SK-N-SH treated with all-trans-retinoic acid at 6 μM for 48 hours (cell line): ENCODE data around the gene PACSIN2.
"Not testable (repeated sequence)": the region's sequence is repeated elsewhere in the genome, so short reads cannot be mapped to it uniquely, and the experiment has no call there.

Source experiments
- ATAC-seq: fragments of 200-7000 bp; cut with Tn5 transposase; 3 replicates; pipeline ENCODE4 v1.9.1; 2020; ENCODE audit warnings: mild to moderate bottlenecking, moderate library complexity
- ARNTL ChIP-seq: fragments of 450-650 bp; formaldehyde crosslinking; IDR thresholded peaks from 2 replicates; pipeline ENCODE4 v1.5.0; 2020; ENCODE audit warnings: low read depth, mild to moderate bottlenecking, moderate library complexity, borderline replicate concordance
- BACH2 ChIP-seq: fragments of 250-450 bp; sonication (Bioruptor Pico); IDR thresholded peaks from 2 replicates; pipeline ENCODE4 v1.9.0; 2021; ENCODE audit warnings: mild to moderate bottlenecking, borderline replicate concordance
- CSRNP3 ChIP-seq: fragments of 250-450 bp; sonication (Bioruptor Pico); IDR thresholded peaks from 2 replicates; pipeline ENCODE4 v1.5.1; 2021; ENCODE audit warnings: mild to moderate bottlenecking, moderate library complexity
- ESRRG ChIP-seq: fragments of 250-450 bp; sonication (Bioruptor Pico); IDR thresholded peaks from 2 replicates; pipeline ENCODE4 v1.6.1; 2021; ENCODE audit warnings: mild to moderate bottlenecking
- GLIS3 ChIP-seq: fragments of 250-450 bp; sonication (Bioruptor Pico); IDR thresholded peaks from 2 replicates; pipeline ENCODE4 v1.5.0; 2020; ENCODE audit warnings: mild to moderate bottlenecking, moderate library complexity
- ISL1 ChIP-seq: fragments of 250-450 bp; sonication (Bioruptor Pico); IDR thresholded peaks from 2 replicates; pipeline ENCODE4 v2.1.2; 2022; ENCODE audit warnings: mild to moderate bottlenecking, moderate library complexity
- OSR1 ChIP-seq: fragments of 250-450 bp; sonication (Bioruptor Pico); IDR thresholded peaks from 2 replicates; pipeline ENCODE4 v1.8.0; 2022; ENCODE audit warnings: moderate library complexity, mild to moderate bottlenecking, inconsistent platforms
- PPARA ChIP-seq: fragments of 250-450 bp; sonication (Bioruptor Pico); IDR thresholded peaks from 2 replicates; pipeline ENCODE4 v1.5.0; 2020; ENCODE audit warnings: mild to moderate bottlenecking, borderline replicate concordance
- RARB ChIP-seq: fragments of 250-450 bp; sonication (Bioruptor Pico); IDR thresholded peaks from 2 replicates; pipeline ENCODE4 v1.8.0; 2021; ENCODE audit warnings: mild to moderate bottlenecking, moderate library complexity
- SNAI2 ChIP-seq: fragments of 250-450 bp; sonication (Bioruptor Pico); IDR thresholded peaks from 2 replicates; pipeline ENCODE4 v1.5.0; 2020; ENCODE audit warnings: mild to moderate bottlenecking, moderate library complexity
- TCF4 ChIP-seq: fragments of 250-450 bp; sonication (Bioruptor Pico); IDR thresholded peaks from 2 replicates; pipeline ENCODE4 v1.8.0; 2021; ENCODE audit warnings: mild to moderate bottlenecking, moderate library complexity, borderline replicate concordance
- TOX ChIP-seq: fragments of 250-450 bp; sonication (Bioruptor Pico); IDR thresholded peaks from 2 replicates; pipeline ENCODE4 v1.8.0; 2021; ENCODE audit warnings: mild to moderate bottlenecking, moderate library complexity, borderline replicate concordance
- ZC3H10 ChIP-seq: fragments of 250-450 bp; sonication (Bioruptor Pico); IDR thresholded peaks from 2 replicates; pipeline ENCODE4 v1.5.1; 2021; ENCODE audit warnings: mild to moderate bottlenecking, moderate library complexity
- ZFP3 ChIP-seq: fragments of 250-450 bp; sonication (Bioruptor Pico); IDR thresholded peaks from 2 replicates; pipeline ENCODE4 v1.5.0; 2020; ENCODE audit warnings: mild to moderate bottlenecking, moderate library complexity
- ZFP30 ChIP-seq: fragments of 450-650 bp; formaldehyde crosslinking; IDR thresholded peaks from 2 replicates; pipeline ENCODE4 v1.5.0; 2022; ENCODE audit warnings: mild to moderate bottlenecking, moderate library complexity
- ZNF565 ChIP-seq: fragments of 450-650 bp; formaldehyde crosslinking; conservative IDR thresholded peaks from 2 replicates; pipeline ENCODE4 v1.5.0; 2020; ENCODE audit warnings: low read depth, mild to moderate bottlenecking, moderate library complexity
- ZNF70 ChIP-seq: fragments of 450-650 bp; formaldehyde crosslinking; IDR thresholded peaks from 2 replicates; pipeline ENCODE4 v1.5.0; 2020; ENCODE audit warnings: mild to moderate bottlenecking, moderate library complexity
- ZNF8 ChIP-seq: fragments of 450-650 bp; formaldehyde crosslinking; IDR thresholded peaks from 2 replicates; pipeline ENCODE4 v1.5.0; 2020; ENCODE audit warnings: mild to moderate bottlenecking, moderate library complexity
- TF ChIP-seq, protein P1 (sequence below): fragments of 250-450 bp; sonication (Bioruptor Pico); IDR thresholded peaks from 2 replicates; pipeline ENCODE4 v1.8.0; 2021; ENCODE audit warnings: low read depth, mild to moderate bottlenecking, moderate library complexity, borderline replicate concordance
- TF ChIP-seq, protein P2 (sequence below): fragments of 250-450 bp; sonication (Bioruptor Pico); IDR thresholded peaks from 2 replicates; pipeline ENCODE4 v1.8.0; 2020; ENCODE audit warnings: mild to moderate bottlenecking, moderate library complexity, borderline replicate concordance
- TF ChIP-seq, protein P3 (sequence below): fragments of 250-450 bp; sonication (Bioruptor Pico); IDR thresholded peaks from 2 replicates; pipeline ENCODE4 v1.5.1; 2020; ENCODE audit warnings: low read depth, mild to moderate bottlenecking, moderate library complexity

PACSIN2 gene

DNA sequence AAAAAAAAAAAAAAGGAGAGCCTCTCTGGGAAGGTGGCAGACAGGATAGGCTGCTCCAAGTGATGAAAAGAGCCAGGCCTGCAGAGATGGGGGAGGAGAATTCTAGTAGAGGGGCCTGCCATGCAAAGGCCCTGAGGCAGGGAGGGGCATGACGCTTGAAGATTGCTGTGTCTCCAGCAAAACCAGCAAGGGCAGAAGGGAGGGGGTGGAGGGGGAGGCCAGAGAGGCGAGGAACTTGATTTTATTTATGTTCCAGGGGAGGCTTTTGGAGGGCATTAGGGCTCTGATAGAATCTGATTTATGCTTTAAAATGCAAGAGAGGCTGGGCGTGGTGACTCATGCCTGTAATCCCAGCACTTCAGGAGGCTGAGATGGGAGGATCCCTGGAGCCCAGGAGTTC is 16.7 kb upstream of the PACSIN2 start:
- TF ChIP-seq ARNTL: no peak
- TF ChIP-seq ZFP30 (CRISPR knock-in tag): no peak
- no peak for TF ChIP-seq BACH2 (CRISPR knock-in tag)
- no peak for TF ChIP-seq ZFP3
- no peak for TF ChIP-seq TCF4 (CRISPR knock-in tag)
- TF ChIP-seq CSRNP3 (CRISPR knock-in tag): no peak
- no peak for TF ChIP-seq RARB (CRISPR knock-in tag)
- TF ChIP-seq GLIS3 (CRISPR knock-in tag): no peak
- peak; percentile 23; the same call in 1 of the 3 replicates for ATAC-seq

DNA sequence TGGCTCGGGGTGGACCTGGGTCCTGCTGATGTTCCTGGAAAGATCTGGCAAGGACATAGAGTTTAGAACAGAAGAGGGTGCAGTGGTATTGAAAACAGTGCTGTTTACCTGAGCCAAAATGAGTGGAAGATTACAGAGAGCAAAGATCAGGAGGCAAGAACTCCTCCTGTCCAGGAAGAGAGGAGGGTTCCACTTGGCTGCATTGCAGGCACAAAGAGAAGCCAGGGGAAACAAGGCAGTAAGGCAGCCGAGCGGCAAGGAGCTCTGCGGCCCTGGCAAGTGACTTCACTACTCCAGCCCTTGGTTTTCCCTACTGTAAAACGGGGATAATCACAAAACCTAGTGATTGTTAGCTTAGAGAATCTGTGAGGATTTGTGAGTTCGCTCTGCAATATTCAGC is 3.7 kb upstream of the PACSIN2 start:
- no peak for TF ChIP-seq BACH2 (CRISPR knock-in tag)
- no peak for TF ChIP-seq ESRRG (CRISPR knock-in tag)

DNA sequence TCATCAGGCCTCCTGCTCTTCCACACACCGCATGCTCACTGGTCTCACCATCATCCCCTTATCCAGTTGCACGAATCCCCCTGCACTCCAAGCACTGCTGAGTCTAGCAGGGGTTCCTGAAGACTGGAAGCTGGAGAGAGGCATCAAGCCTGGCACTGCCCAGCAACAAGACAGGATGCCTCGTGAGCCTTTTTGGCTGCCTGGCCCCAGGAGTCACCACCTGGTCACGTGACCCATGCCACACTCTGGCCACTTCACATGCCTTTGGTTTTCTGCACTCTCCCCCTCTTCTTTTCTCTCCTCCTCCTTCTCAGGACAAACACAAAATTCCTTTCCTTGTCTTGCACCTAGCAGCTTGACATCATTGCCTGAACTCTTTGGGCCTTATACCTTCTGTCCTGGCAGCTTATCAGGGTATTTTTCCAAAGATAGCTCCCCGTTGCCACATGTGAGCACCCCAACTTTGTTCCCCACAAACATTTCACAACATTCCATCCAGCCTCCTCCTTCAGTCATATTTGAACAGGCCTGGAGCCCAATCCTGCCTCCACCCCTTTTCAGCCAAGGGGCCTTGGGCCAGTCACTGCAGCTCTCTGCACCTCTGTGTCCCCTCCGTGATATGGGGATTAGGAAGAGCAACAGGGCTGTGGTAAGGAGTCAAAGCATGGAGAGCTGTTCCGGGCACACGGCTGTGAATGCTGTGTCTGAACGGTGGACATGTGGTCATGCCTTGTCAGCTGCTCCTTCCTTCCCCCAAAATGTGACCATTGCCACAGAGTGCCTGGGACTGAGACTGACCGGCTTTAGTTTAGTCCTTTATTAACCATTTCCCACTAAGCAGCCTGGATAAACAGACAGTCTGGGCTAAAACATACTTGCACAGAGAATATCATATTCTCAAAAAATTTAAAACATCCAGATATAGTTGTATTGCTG is 2.8 kb upstream of the PACSIN2 start:
- no peak for TF ChIP-seq ZC3H10 (CRISPR knock-in tag)
- TF ChIP-seq PPARA (CRISPR knock-in tag): no peak
- TF ChIP-seq, protein P1, sequence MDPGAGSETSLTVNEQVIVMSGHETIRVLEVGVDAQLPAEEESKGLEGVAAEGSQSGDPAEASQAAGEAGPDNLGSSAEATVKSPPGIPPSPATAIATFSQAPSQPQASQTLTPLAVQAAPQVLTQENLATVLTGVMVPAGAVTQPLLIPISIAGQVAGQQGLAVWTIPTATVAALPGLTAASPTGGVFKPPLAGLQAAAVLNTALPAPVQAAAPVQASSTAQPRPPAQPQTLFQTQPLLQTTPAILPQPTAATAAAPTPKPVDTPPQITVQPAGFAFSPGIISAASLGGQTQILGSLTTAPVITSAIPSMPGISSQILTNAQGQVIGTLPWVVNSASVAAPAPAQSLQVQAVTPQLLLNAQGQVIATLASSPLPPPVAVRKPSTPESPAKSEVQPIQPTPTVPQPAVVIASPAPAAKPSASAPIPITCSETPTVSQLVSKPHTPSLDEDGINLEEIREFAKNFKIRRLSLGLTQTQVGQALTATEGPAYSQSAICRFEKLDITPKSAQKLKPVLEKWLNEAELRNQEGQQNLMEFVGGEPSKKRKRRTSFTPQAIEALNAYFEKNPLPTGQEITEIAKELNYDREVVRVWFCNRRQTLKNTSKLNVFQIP: no peak
- TF ChIP-seq BACH2 (CRISPR knock-in tag): no peak
- TF ChIP-seq OSR1 (CRISPR knock-in tag): no peak
- TF ChIP-seq, protein P2, sequence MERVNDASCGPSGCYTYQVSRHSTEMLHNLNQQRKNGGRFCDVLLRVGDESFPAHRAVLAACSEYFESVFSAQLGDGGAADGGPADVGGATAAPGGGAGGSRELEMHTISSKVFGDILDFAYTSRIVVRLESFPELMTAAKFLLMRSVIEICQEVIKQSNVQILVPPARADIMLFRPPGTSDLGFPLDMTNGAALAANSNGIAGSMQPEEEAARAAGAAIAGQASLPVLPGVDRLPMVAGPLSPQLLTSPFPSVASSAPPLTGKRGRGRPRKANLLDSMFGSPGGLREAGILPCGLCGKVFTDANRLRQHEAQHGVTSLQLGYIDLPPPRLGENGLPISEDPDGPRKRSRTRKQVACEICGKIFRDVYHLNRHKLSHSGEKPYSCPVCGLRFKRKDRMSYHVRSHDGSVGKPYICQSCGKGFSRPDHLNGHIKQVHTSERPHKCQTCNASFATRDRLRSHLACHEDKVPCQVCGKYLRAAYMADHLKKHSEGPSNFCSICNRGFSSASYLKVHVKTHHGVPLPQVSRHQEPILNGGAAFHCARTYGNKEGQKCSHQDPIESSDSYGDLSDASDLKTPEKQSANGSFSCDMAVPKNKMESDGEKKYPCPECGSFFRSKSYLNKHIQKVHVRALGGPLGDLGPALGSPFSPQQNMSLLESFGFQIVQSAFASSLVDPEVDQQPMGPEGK: no peak
- TF ChIP-seq TOX: no peak
- TF ChIP-seq, all 23 proteins: peak for 0
- no peak for ATAC-seq

More for the DNA sequence above, 3.7 kb upstream of the PACSIN2 start:
- no peak for ATAC-seq

DNA sequence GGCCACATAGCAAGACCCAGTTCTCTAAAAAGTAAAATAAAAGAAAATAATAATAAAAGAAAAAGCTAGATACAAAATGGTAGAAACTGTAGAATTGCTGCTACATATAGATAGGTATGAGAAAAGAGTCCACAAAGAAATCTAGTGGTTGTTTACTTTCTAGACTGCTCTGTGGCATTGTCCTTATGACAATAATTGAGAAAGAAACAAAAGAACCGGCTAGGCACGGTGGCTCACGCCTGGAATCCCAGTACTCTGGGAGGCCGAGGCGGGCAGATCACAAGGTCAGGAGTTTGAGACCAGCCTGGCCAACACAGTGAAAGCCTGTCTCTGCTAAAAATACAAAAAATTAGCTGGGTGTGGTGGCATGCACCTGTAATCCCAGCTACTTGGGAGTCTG is 1.2 kb upstream of the PACSIN2 start:
- not testable (repeated sequence) for ATAC-seq

- TF ChIP-seq ZNF8 (CRISPR knock-in tag): no peak
- TF ChIP-seq ZNF70 (CRISPR knock-in tag): no peak
- TF ChIP-seq ISL1 (CRISPR knock-in tag): no peak
- no peak for TF ChIP-seq GLIS3 (CRISPR knock-in tag)
- no peak for TF ChIP-seq TCF4 (CRISPR knock-in tag)
- TF ChIP-seq RARB (CRISPR knock-in tag): no peak
- TF ChIP-seq ZNF565 (CRISPR knock-in tag): no peak
- TF ChIP-seq SNAI2 (CRISPR knock-in tag): no peak
- no peak for ATAC-seq
Observed at GRCh38 chr22:43015677-43016042, 711 bp upstream of the PACSIN2 start.

DNA sequence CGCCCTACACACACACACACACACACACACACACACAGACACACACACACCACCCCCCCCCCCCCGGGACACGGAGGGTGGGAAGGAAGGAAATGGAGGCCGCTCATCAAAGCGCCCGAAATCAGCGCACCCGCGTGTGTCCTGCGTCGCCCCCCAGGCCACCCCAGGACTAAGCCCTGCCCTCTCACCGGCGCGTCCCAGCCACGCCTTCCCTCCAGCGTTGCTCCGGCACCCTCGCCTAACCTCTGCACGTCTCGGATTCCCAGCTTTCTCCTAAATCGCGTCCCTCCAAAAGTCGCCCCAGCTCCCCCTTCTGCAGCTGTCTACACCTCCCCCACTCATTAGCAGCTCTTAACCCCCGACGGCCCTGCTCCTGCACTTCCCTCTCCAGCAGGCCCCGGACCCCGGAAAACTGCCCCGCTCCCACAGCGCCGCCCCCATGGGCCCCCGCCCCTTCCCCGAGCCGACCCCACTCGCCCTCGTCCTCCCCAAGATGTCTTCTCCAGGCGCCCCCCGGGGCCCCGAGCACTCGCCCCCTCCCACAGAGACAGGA is 557 bp downstream of the PACSIN2 start:
- peak; percentile 38 for ATAC-seq
- no peak for TF ChIP-seq BACH2 (CRISPR knock-in tag)
- no peak for TF ChIP-seq GLIS3 (CRISPR knock-in tag)
- TF ChIP-seq ZNF565 (CRISPR knock-in tag): no peak
- TF ChIP-seq, protein P2: no peak
- TF ChIP-seq, protein P3, sequence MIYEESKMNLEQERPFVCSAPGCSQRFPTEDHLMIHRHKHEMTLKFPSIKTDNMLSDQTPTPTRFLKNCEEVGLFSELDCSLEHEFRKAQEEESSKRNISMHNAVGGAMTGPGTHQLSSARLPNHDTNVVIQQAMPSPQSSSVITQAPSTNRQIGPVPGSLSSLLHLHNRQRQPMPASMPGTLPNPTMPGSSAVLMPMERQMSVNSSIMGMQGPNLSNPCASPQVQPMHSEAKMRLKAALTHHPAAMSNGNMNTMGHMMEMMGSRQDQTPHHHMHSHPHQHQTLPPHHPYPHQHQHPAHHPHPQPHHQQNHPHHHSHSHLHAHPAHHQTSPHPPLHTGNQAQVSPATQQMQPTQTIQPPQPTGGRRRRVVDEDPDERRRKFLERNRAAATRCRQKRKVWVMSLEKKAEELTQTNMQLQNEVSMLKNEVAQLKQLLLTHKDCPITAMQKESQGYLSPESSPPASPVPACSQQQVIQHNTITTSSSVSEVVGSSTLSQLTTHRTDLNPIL (CRISPR knock-in tag): no peak
- TF ChIP-seq, protein P1: no peak
- TF ChIP-seq ESRRG (CRISPR knock-in tag): no peak
- no peak for TF ChIP-seq ZNF8 (CRISPR knock-in tag)
- TF ChIP-seq TOX: no peak
- TF ChIP-seq ZNF70 (CRISPR knock-in tag): no peak
- TF ChIP-seq ZFP3: no peak
- TF ChIP-seq OSR1 (CRISPR knock-in tag): no peak
- TF ChIP-seq ZFP30 (CRISPR knock-in tag): no peak
- TF ChIP-seq TCF4 (CRISPR knock-in tag): no peak
